ENCODE measurements around the gene EP300.

DNA sequence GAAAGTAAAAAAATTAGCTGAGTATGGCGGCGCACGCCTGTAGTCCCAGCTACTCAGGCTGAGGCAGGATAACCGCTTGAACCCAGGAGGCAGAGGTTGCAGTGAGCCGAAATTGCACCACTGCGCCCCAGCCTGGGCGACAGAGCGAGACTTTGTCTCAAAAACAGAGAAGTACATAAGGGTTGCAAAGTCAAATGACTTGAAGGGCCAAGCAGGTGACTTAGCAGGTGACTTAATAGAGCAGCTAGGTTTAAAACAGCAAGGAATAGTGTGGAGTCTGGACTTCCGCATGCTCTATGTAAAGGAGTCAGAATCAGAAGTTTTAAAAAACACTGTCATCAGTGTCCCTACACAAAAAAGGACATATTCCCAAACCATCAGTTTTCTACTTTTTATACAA lies 31.7 kb downstream of the EP300 start:
- TF ChIP-seq, protein P1, sequence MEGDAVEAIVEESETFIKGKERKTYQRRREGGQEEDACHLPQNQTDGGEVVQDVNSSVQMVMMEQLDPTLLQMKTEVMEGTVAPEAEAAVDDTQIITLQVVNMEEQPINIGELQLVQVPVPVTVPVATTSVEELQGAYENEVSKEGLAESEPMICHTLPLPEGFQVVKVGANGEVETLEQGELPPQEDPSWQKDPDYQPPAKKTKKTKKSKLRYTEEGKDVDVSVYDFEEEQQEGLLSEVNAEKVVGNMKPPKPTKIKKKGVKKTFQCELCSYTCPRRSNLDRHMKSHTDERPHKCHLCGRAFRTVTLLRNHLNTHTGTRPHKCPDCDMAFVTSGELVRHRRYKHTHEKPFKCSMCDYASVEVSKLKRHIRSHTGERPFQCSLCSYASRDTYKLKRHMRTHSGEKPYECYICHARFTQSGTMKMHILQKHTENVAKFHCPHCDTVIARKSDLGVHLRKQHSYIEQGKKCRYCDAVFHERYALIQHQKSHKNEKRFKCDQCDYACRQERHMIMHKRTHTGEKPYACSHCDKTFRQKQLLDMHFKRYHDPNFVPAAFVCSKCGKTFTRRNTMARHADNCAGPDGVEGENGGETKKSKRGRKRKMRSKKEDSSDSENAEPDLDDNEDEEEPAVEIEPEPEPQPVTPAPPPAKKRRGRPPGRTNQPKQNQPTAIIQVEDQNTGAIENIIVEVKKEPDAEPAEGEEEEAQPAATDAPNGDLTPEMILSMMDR (IDR thresholded peaks at IDR 0.05), result no peak
- TF ChIP-seq ZFX (IDR thresholded peaks at IDR 0.05; ENCODE audit: borderline replicate concordance), result no peak

Measured in 22Rv1 (cell line).